NCI-H1694 (cell line): ENCODE measurements around the gene SHB.

Experiments
- DNase-seq: peaks from one replicate; lab custom pipeline; 2025; lab: John Stamatoyannopoulos, UW

SHB gene

GRCh38 chr9:38042626-38043357, 26.2 kb downstream of the SHB start:
- no peak for DNase-seq

DNA sequence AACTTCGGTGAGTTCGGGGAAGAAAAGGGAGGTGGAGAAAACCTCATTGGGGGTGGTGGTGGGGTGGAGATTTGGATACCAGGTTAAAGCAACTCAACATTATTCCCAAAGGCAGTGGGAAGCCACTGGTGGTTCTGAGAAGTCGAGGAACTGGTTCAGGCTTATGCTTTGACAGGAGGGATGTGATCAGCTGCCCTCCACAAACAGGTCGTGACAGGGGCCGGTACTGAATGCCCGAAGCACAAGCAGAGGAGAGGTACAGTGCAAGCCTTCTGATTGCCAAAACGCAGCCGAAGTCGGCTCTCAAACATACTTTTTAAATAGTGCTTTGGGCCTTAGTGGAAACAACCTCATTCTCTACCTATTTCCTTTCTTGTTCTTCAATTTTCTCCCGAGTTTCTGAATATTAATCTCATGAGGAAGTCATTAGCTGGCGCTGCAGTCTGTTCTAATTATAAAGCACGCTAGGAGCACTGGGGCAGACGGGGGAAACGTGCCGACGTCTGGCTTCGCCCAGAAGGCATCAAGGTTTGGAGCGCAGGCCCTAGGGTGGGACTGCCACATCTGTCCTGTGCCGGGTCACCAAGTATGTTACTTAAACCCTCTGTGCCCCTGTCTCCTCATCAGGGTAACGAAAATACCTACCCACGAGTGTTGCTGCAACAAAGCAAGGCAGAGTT, 27.3 kb downstream of the SHB start:
- DNase-seq: no peak

DNA sequence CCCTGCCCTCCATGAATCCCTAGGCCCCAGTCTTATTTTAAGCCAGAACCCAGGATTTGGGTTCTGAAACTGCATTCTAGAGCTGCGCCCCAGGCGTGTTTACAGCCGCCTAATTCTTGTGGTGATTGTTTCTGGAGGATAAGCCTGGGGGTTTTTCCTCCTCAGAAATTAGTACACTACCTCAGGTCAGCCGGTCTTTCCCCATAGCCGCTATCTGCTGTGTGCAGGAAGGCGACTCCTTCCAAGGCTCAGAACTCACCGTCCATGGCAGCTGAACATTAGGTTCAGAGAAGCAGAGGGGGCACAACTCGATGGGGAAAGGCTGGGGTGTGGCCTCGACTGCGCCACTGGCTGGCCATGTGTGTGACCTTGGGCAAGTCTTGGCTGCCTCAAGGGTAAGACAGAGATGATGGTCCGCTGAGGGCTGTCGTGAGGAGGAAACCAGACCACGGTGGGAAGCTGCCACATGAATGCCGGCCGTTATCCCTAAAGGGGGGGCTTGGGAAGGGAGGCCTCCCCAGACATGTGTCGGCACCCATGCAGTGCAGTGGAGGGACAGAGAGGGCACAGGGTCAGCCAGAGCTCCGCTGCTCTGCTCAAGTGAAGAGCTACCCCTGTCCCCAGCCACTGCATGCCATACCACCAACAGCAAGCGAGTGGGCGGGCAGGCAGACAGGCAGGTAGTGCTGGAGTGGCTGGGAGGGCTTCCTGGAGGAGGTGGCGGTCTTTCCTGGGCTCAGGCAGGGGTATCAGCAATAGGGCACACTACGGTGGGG, 28.9 kb downstream of the SHB start:
- DNase-seq: no peak

DNA sequence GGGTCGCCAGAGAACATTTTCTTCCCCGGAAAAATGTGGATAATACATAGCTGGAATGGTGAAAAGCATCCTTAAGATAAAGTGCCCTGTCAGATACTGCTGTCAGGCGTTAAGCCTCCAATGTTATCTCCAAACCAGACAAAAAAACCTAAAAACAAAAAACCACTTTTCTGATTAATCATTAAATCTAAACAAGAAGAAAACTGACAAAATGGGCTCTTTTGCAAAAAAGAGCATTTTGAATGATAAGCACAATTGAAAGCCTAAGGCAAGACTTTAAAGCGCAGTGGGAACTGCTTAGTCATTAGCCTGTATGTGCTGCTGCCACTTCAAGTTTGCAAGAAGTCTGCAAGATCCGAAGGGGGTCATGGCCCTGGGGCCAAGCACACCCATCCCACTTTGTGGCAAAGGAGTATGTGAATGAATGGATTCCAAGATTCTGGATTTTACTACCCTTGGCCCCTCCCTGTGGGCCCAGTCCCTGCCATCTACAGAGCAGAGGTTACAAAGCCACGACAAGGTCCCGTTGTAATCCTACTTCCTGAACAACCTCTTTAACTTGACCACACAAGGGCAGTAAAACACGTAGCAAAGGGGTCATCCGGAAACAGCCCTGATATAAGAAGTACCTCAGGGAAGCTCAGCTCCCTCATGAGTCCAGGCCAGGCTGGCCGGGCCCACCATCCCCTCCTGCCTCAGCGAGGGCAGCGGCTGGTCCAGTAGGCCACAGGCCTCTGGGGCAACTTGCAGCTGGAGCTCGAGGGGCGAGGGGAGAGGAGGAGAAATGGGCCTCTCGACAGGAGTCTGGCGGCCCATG, 29.7 kb downstream of the SHB start:
- no peak for DNase-seq

- no peak for DNase-seq
Observed at GRCh38 chr9:38038307-38039089, 30.5 kb downstream of the SHB start.

GRCh38 chr9:38037981-38038306, 31.1 kb downstream of the SHB start:
- no peak for DNase-seq

DNA sequence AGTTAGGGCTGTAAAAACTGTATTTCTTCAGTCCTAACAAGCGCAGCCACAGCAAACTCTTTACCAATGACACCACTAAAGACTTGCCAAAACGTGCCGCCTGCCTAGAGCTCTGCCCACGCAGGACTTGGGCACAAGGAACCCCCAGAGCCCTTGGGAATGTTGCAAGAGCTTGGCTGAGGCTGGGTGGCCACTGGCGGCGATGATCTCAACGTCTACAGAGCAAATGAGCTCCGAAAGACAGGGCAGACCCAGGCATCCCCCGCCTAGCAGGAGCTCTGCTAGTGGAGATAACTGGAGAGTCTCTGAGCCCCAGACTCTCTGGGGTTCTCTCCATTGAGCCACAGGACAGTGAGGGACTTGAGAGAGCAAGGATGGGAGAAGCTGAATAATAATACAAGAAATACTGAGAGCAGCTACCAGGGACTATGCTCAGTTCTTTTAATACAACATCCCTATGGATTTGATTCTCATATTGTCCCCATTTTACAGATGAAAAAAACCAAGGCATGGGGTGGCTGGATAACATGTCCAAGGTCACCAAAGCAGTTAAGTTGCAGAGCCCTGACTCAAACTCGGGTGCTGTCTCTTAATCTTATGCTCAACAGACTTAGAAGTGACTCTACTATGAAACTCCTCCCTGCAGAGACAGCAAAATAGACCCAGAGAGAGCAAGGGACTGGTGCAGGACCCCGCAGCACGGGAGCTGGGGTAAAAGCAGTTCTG, 32.5 kb downstream of the SHB start:
- DNase-seq: no peak

DNA sequence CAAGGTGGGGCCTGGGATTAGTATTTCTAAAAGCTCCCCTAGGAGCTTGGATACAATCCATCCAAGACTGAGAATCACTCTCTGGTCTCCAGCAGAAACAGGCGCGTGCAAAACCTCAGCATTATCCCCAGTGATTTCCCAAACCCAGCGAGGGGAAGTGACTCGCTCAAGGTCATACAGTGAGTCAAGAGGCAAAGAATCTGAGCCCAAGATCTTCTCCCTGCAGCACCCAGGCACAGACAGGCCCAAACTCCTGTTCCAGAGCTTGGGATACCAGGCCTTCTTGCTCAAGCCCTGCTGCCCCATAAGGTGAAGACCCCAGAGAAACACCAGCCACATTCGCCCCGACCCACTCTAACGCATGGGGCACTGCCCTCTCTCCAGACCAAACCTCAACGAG, 33.2 kb downstream of the SHB start:
- no peak for DNase-seq

- no peak for DNase-seq
Observed at GRCh38 chr9:38033941-38034340, 35.1 kb downstream of the SHB start.

DNA sequence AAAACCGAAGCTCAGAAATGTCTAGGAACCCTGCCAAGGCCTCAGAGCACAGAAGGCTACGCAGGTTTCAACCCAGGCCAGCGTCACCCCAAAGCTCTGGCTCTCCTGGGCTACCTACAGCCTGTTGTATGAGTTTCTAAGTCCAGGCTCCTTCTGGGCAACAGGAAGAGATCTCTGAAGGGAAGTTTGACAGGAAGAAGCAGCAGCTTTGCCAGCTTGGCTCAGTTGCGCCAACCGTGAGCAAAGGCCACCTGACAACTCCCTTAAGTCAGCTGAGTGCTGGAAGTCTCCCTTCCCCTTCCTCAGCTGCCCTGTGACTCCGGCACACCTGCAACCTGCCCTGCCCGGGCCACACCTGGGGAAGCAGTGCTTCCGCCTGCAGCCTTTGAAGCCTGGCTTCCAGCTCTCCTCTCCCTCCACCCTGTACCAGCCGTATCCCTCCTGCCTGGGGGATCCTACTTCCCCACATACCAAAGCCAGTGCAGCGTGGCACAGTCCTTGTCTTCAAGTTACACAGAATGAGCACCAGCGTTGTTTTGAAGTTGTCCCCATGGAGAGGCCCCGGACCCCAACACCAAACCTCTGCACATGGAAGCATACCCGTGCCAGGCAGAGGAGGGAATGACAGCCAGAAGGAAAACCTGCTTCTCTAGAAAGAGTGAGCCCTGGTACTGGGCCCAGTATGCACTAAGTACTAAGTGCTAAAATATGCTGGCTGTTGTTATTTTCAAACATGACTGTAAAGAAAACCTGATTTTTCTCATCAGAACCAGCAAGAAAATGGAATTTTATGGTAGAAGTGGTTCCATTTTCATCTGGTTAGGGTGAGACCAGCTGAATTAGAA, 36.5 kb downstream of the SHB start:
- no peak for DNase-seq

GRCh38 chr9:38031594-38031993, 37.4 kb downstream of the SHB start:
- DNase-seq: no peak

DNA sequence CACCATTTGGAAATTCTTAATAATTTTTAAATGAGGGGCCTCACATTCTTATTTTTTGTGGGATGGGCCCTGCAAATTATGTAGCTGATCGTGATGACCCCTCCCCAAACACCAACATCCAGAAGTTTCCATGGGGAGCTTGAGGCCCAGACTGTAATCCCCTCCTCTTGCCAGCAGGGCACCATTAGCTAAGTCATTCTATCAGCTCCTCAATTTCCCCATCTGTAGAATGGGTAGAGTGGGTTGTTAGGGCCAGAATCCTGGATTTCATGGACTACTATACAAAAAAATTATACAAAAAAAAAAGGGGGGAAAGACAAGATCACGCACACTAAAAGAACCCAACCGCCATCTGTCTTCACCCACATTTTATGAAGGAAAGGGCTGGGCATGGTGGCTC, 38.4 kb downstream of the SHB start:
- no peak for DNase-seq

- DNase-seq: no peak
Observed at GRCh38 chr9:38029915-38030638, 39.0 kb downstream of the SHB start.

DNA sequence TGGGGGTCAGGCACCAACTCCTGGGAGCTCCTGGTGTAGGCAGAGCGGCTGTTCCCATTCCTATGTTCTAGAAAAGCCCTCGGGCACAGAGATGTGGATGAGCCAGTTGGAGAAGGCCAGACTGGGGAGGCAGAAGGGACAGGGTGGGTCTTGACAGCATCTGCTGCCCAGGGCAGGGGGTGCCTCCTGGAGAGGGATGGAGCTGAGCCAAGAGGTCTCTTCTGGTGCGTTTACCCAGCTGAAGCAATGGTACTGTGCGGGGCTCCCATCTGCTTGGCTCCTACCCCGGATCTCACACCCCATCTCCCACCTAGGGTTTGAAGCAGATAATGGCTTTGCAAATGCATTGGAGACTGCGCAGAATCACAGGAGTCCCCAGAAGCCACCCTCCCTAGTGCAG, 41.3 kb downstream of the SHB start:
- DNase-seq: peak; percentile 25

DNA sequence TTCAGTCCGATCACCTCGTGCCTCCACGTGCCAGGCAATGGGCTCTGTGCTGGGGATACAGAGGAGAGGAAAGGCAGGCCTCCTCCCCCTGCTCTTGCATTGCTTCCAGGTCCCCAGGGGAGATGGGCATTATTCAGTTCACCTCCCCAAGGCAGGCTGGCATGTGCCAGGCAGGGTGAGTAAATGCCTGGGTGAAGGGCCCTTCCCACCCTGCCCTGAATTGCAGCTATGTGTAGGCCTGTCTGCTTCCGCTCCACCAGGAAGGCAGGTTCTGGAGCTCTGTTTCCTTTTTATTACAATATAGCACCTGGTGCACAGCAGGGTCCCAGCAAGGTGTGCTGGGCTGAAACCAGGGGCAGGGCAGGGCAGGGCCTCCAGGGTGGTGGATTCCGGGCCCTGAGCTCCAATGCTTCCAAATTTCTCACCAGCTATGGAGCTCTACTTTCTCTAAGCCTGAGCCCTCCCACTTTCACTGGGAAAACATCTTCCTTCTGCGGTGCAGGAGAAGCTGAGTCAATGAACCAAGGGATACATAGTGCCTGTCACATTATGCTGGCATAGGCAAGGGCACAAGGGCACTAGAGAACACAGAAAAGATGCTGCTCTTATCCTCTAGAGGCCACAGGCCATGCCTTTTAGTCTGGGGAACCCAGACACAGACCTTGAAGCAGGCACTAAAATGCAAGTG, 42.0 kb downstream of the SHB start:
- no peak for DNase-seq

DNA sequence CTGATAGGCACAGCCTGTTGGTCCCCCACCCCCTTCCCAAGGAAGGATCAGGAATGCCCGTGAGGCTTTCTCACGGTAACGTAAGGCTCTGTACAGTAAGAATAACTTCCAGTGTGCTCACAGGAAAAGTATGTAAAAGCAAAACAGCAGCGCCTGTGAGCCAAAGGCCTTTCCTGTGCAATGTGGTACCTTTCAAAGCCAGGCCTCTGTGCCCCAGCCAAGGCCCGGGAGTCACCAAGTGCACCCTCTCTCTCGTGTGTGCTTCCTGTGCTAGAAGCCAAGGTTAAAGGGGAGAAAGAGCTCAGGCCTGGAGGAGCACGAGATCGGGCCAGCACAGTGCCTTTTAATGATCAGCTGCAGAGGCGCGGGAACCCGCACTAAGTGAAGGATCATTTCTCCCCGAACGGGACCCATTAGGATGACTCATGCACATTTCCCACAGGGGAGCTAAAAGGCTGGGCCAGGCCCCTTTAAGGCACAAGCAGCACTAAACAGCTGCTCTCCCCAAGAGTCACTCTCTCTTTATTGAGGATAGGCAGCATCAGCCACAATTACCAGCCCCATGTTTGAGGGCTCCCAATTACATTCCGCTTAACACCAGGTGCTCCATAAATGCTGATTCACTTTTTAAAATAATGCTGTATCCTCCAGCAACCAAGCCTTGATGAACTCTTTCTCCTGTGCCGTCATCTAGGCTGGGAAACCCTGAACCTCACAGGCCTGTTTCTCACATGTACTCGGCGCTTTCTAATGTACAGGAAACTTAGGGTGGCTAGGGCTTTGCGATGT, 42.8 kb downstream of the SHB start:
- DNase-seq: peak; percentile 50

- no peak for DNase-seq
Observed at GRCh38 chr9:38025166-38025565, 43.9 kb downstream of the SHB start.
